GM12865 (cell line): ENCODE data around the gene TENM4.
A peak's percentile ranks its signal among the peaks of the same experiment; 100 is the strongest.

Experiments used
- DNase-seq: peaks from one replicate; pipeline ENCODE4 v3.0.0; 2010; ENCODE audit warnings: low read depth
- H3K4me3 ChIP-seq: 2 replicates; pipeline ENCODE4 v1.5.1; 2011; ENCODE audit warnings: mild to moderate bottlenecking, low read depth, low read length, control low read depth
- CTCF ChIP-seq: IDR thresholded peaks from 2 replicates; pipeline ENCODE4 v1.5.1; 2011; ENCODE audit warnings: low read length, control low read depth, low read depth, inconsistent platforms; ENCODE audit not compliant: insufficient read depth; ENCODE audit errors: missing control alignments

TENM4 gene

GRCh38 chr11:79321263-79321662 lies 119.6 kb downstream of the TENM4 start:
- no peak overlapping the region for H3K4me3 ChIP-seq
- no peak for TF ChIP-seq CTCF
- no peak for DNase-seq

GRCh38 chr11:79314906-79315689 lies 125.7 kb downstream of the TENM4 start:
- peak; percentile 2 for DNase-seq
- no peak for TF ChIP-seq CTCF
- no peak overlapping the region for H3K4me3 ChIP-seq

- no peak for TF ChIP-seq CTCF
- no peak for DNase-seq
- no peak overlapping the region for H3K4me3 ChIP-seq
These were observed 127.3 kb downstream of the TENM4 start for GRCh38 chr11:79313530-79313913.

GRCh38 chr11:79312617-79313529 lies 128.0 kb downstream of the TENM4 start:
- no peak overlapping the region for H3K4me3 ChIP-seq
- DNase-seq, result no peak
- TF ChIP-seq CTCF, result no peak

GRCh38 chr11:79311461-79311860 lies 129.4 kb downstream of the TENM4 start:
- TF ChIP-seq CTCF, result no peak
- no peak overlapping the region for H3K4me3 ChIP-seq
- no peak for DNase-seq

GRCh38 chr11:79309407-79309806 lies 131.4 kb downstream of the TENM4 start:
- no peak overlapping the region for H3K4me3 ChIP-seq
- DNase-seq, result no peak
- TF ChIP-seq CTCF, result no peak
